NCI-H2029 treated with DMSO at 0.1 percent for 48 hours (cell line): ENCODE results near the gene TTLL11.

Source experiments
- DNase-seq: peaks from one replicate; lab custom pipeline; 2025; lab: John Stamatoyannopoulos, UW

The TTLL11 gene

GRCh38 chr9:121974421-121974820 lies 118.7 kb downstream of the TTLL11 start:
- no peak for DNase-seq

- peak; percentile 97 for DNase-seq
Observed at GRCh38 chr9:121972501-121972981, 120.6 kb downstream of the TTLL11 start.

- no peak for DNase-seq
Observed at GRCh38 chr9:121968056-121968455, 125.1 kb downstream of the TTLL11 start.

- DNase-seq = no peak
Observed at GRCh38 chr9:121966706-121967105, 126.4 kb downstream of the TTLL11 start.

GRCh38 chr9:121963528-121963995 lies 129.5 kb downstream of the TTLL11 start:
- DNase-seq = no peak

GRCh38 chr9:121962421-121962820 lies 130.7 kb downstream of the TTLL11 start:
- DNase-seq = no peak

GRCh38 chr9:121960665-121961064 lies 132.4 kb downstream of the TTLL11 start:
- no peak for DNase-seq

GRCh38 chr9:121958530-121958929 lies 134.6 kb downstream of the TTLL11 start:
- no peak for DNase-seq

GRCh38 chr9:121956808-121957207 lies 136.3 kb downstream of the TTLL11 start:
- no peak for DNase-seq

GRCh38 chr9:121955649-121956048 lies 137.5 kb downstream of the TTLL11 start:
- DNase-seq = no peak

GRCh38 chr9:121954477-121955140 lies 138.5 kb downstream of the TTLL11 start:
- DNase-seq = peak; percentile 62

GRCh38 chr9:121952611-121953010 lies 140.5 kb downstream of the TTLL11 start:
- no peak for DNase-seq

- no peak for DNase-seq
Observed at GRCh38 chr9:121950866-121951265, 142.2 kb downstream of the TTLL11 start.

- no peak for DNase-seq
Observed at GRCh38 chr9:121950441-121950840, 142.7 kb downstream of the TTLL11 start.

- no peak for DNase-seq
Observed at GRCh38 chr9:121949766-121950165, 143.3 kb downstream of the TTLL11 start.

GRCh38 chr9:121949364-121949763 lies 143.7 kb downstream of the TTLL11 start:
- DNase-seq = no peak

- peak; percentile 73 for DNase-seq
Observed at GRCh38 chr9:121947775-121948174, 145.3 kb downstream of the TTLL11 start.

- no peak for DNase-seq
Observed at GRCh38 chr9:121946465-121946864, 146.6 kb downstream of the TTLL11 start.

- no peak for DNase-seq
Observed at GRCh38 chr9:121945849-121946248, 147.3 kb downstream of the TTLL11 start.

- DNase-seq = no peak
Observed at GRCh38 chr9:121945281-121945680, 147.8 kb downstream of the TTLL11 start.

GRCh38 chr9:121944711-121945191 lies 148.4 kb downstream of the TTLL11 start:
- DNase-seq = no peak

GRCh38 chr9:121943463-121943862 lies 149.6 kb downstream of the TTLL11 start:
- DNase-seq = no peak

GRCh38 chr9:121942866-121943382 lies 150.2 kb downstream of the TTLL11 start:
- no peak for DNase-seq

GRCh38 chr9:121942313-121942712 lies 150.8 kb downstream of the TTLL11 start:
- no peak for DNase-seq
